Mesenchymal stem cell (in vitro differentiated cells and primary cell): Measurements from ENCODE around the gene SLC5A12.

ENCODE experiments used
- DNase-seq: peaks from one replicate; pipeline ENCODE4 v3.0.0-alpha.2; 2013
- H2AFZ ChIP-seq: one replicate; pipeline ENCODE4 v1.6.1; 2013; ENCODE audit warnings: low read depth, mild to moderate bottlenecking, control low read depth, inconsistent platforms, low read length, moderate library complexity
- H2AK5ac ChIP-seq: 2 replicates; pipeline ENCODE4 v1.6.1; 2013; ENCODE audit warnings: low read length, moderate library complexity, mild to moderate bottlenecking, inconsistent platforms; ENCODE audit not compliant: severe bottlenecking
- H2BK120ac ChIP-seq: one replicate; pipeline ENCODE4 v1.6.1; 2013; ENCODE audit warnings: low read depth, mild to moderate bottlenecking, inconsistent platforms, low read length, moderate library complexity
- H2BK12ac ChIP-seq, 2 experiments: one replicate each; pipeline ENCODE4 v1.6.1; 2013; ENCODE audit warnings: inconsistent platforms in 2 of 2, low read length in 2 of 2, mild to moderate bottlenecking in 2 of 2, moderate library complexity in 2 of 2, control low read depth in 1 of 2
- H2BK15ac ChIP-seq: one replicate; pipeline ENCODE4 v1.6.1; 2013; ENCODE audit warnings: mild to moderate bottlenecking, low read depth, inconsistent platforms; ENCODE audit not compliant: poor library complexity, severe bottlenecking
- H2BK5ac ChIP-seq: 2 replicates; pipeline ENCODE4 v1.6.1; 2013; ENCODE audit warnings: low read depth, mild to moderate bottlenecking, low read length, control low read depth, inconsistent platforms; ENCODE audit not compliant: poor library complexity, severe bottlenecking
- H3K14ac ChIP-seq, 2 experiments: one replicate each; pipeline ENCODE4 v1.6.1; 2013; ENCODE audit warnings: inconsistent platforms in 2 of 2, low read length in 2 of 2, control low read depth in 1 of 2, mild to moderate bottlenecking in 1 of 2, moderate library complexity in 1 of 2
- H3K18ac ChIP-seq, 2 experiments: one replicate each; pipeline ENCODE4 v1.6.1; 2013; ENCODE audit warnings: inconsistent platforms in 2 of 2, low read length in 2 of 2, control low read depth in 1 of 2, low read depth in 1 of 2, mild to moderate bottlenecking in 1 of 2
- H3K23ac ChIP-seq, 2 experiments: one replicate each; pipeline ENCODE4 v1.6.1; 2013; ENCODE audit warnings: inconsistent platforms in 2 of 2, low read length in 2 of 2, mild to moderate bottlenecking in 2 of 2, moderate library complexity in 2 of 2, control low read depth in 1 of 2
- H3K27ac ChIP-seq: 2 replicates; pipeline ENCODE4 v1.5.1; 2013; ENCODE audit warnings: mild to moderate bottlenecking, moderate library complexity, low read length, control low read depth, inconsistent platforms; ENCODE audit not compliant: poor library complexity, severe bottlenecking
- H3K27me3 ChIP-seq, 2 experiments: 2 replicates each; pipeline versions ENCODE4 v1.6.1 to v1.7.0; 2013; ENCODE audit warnings: low read length in 2 of 2, mild to moderate bottlenecking in 2 of 2, moderate library complexity in 2 of 2, control low read depth in 1 of 2, inconsistent platforms in 1 of 2; ENCODE audit not compliant: control insufficient read depth in 1 of 2, insufficient read depth in 1 of 2
- H3K36me3 ChIP-seq, 2 experiments: 2 replicates each; pipeline versions ENCODE4 v1.6.1 to v1.7.0; 2013; ENCODE audit warnings: low read length in 2 of 2, control low read depth in 1 of 2, inconsistent platforms in 1 of 2, low read depth in 1 of 2, mild to moderate bottlenecking in 1 of 2; ENCODE audit not compliant: insufficient read depth in 2 of 2, control insufficient read depth in 1 of 2
- H3K4ac ChIP-seq, 2 experiments: one replicate each; pipeline ENCODE4 v1.6.1; 2013; ENCODE audit warnings: inconsistent platforms in 2 of 2, low read length in 2 of 2, mild to moderate bottlenecking in 2 of 2, moderate library complexity in 2 of 2, control low read depth in 1 of 2, low read depth in 1 of 2
- H3K4me1 ChIP-seq: 2 replicates; pipeline ENCODE4 v1.6.1; 2013; ENCODE audit warnings: low read depth, low read length, control low read depth; ENCODE audit not compliant: control insufficient read depth, insufficient read depth
- H3K4me2 ChIP-seq: 2 replicates; pipeline ENCODE4 v1.6.1; 2013; ENCODE audit warnings: low read length, mild to moderate bottlenecking, inconsistent platforms; ENCODE audit not compliant: poor library complexity, severe bottlenecking
- H3K4me3 ChIP-seq, 2 experiments: 2 replicates each; pipeline versions ENCODE4 v1.5.1 to v1.7.0; 2013; ENCODE audit warnings: low read length in 2 of 2, mild to moderate bottlenecking in 2 of 2, control low read depth in 1 of 2, low read depth in 1 of 2; ENCODE audit not compliant: insufficient read depth in 1 of 2
- H3K79me1 ChIP-seq: replicated peaks from 2 replicates; pipeline ENCODE4 v1.6.1; 2013; ENCODE audit warnings: mild to moderate bottlenecking, control low read depth, low read length, inconsistent platforms; ENCODE audit not compliant: poor library complexity, severe bottlenecking
- H3K9ac ChIP-seq: 2 replicates; pipeline ENCODE4 v1.7.0; 2013; ENCODE audit warnings: mild to moderate bottlenecking, low read length, moderate library complexity
- H3K9me3 ChIP-seq: 2 replicates; pipeline ENCODE4 v1.7.0; 2013; ENCODE audit warnings: mild to moderate bottlenecking, low read length; ENCODE audit not compliant: control insufficient read depth
- H4K8ac ChIP-seq: one replicate; pipeline ENCODE4 v1.6.1; 2013; ENCODE audit warnings: inconsistent platforms, mild to moderate bottlenecking, low read length, moderate library complexity
- H4K91ac ChIP-seq: one replicate; pipeline ENCODE4 v1.6.1; 2013; ENCODE audit warnings: mild to moderate bottlenecking, low read length, inconsistent platforms
- WGBS: methylation state at CpG from one replicate; pipeline ENCODE4 v1.1.7; 2013; ENCODE audit warnings: mixed read lengths; 5-methylcytosine and 5-hydroxymethylcytosine counted together

SLC5A12 gene

DNA sequence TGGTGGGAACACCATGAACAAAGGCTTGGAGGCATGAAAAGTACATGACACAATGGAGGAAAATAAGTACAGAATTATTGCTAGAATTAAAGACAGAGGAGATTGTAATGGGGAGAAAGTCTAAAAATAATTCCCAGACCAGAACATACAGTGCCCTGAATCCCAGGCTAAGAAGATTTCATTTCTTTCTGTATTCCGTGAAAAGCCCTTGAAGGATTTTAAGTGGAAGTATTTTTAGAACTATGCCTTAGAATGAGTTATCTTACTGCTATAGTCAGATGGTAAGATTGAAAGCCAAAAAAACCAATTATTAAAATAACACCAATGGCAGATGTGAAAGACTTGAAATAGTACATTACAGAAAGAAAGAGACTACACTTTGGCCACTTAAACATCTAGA is 36.1 kb upstream of the SLC5A12 start:
- Histone ChIP-seq H2BK12ac (no peak overlapping the region), H3K9me3 (no peaks in the 10 kb centered on the region), H2BK5ac (no peak overlapping the region), H3K14ac (no peak overlapping the region), H3K27ac (no peak overlapping the region), H3K4ac (no peak overlapping the region), H3K79me1 (no peaks in the 10 kb centered on the region), H4K91ac (no peak overlapping the region), H3K4me3 (no peak overlapping the region), H3K18ac (no peak overlapping the region), H2BK120ac (no peak overlapping the region), H4K8ac (no peak overlapping the region), H3K36me3 (no peaks in the 10 kb centered on the region), H3K23ac (no peak overlapping the region), H3K9ac (no peak overlapping the region), H3K4me2 (no peak overlapping the region), H3K27me3 (no peaks in the 10 kb centered on the region), H3K4me1 (peaks cover 1% of the 10 kb centered on the region), H2AK5ac (no peak overlapping the region), H2AFZ (no peak overlapping the region), H2BK15ac (no peak overlapping the region)
- no CpG with 5 or more reads among the region's 1 CpG for WGBS
- peak; percentile 13 for DNase-seq

DNA sequence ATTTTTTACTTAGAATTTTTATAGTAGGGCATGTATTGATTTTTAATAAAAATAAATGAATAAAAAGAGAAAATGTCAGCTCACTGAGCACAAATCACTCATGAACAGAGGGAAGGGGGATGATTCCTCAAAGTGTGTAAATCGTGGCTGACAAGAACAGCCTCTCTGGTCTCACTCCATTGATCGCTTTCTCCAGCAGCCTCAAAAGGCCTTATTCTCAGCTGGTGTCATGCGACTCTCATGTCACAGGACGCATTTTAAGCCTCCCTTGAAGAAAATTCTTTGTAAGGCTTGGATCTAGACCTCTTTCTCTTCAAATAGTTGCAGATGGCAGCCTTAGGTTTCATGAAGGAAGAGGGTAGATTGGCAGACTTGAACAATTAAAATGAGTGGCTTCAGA is 33.9 kb upstream of the SLC5A12 start:
- no peaks in the 10 kb centered on the region for H3K79me1 ChIP-seq
- H3K27me3 ChIP-seq: no peaks in the 10 kb centered on the region
- H3K14ac ChIP-seq: no peak overlapping the region
- H3K18ac ChIP-seq: no peak overlapping the region
- H2AK5ac ChIP-seq: peak overlapping the region; percentile 86
- H4K8ac ChIP-seq: no peak overlapping the region
- DNase-seq: no peak
- no peak overlapping the region for H2BK120ac ChIP-seq
- peaks cover 1% of the 10 kb centered on the region for H3K4me1 ChIP-seq
- no peak overlapping the region for H2BK15ac ChIP-seq
- H4K91ac ChIP-seq: no peak overlapping the region
- no peak overlapping the region for H3K4me3 ChIP-seq
- peak overlapping the region in 1 of 2 experiments; percentile 60 for H3K4ac ChIP-seq
- no peaks in the 10 kb centered on the region for H3K9me3 ChIP-seq
- no peak overlapping the region for H3K27ac ChIP-seq
- no peak overlapping the region for H2BK12ac ChIP-seq
- no peaks in the 10 kb centered on the region for H3K36me3 ChIP-seq
- H2AFZ ChIP-seq: no peak overlapping the region
- no peak overlapping the region for H3K4me2 ChIP-seq
- H3K23ac ChIP-seq: no peak overlapping the region
- no peak overlapping the region for H2BK5ac ChIP-seq
- no peak overlapping the region for H3K9ac ChIP-seq
- 89% methylated on average over 4 of the region's 4 CpGs for WGBS

DNA sequence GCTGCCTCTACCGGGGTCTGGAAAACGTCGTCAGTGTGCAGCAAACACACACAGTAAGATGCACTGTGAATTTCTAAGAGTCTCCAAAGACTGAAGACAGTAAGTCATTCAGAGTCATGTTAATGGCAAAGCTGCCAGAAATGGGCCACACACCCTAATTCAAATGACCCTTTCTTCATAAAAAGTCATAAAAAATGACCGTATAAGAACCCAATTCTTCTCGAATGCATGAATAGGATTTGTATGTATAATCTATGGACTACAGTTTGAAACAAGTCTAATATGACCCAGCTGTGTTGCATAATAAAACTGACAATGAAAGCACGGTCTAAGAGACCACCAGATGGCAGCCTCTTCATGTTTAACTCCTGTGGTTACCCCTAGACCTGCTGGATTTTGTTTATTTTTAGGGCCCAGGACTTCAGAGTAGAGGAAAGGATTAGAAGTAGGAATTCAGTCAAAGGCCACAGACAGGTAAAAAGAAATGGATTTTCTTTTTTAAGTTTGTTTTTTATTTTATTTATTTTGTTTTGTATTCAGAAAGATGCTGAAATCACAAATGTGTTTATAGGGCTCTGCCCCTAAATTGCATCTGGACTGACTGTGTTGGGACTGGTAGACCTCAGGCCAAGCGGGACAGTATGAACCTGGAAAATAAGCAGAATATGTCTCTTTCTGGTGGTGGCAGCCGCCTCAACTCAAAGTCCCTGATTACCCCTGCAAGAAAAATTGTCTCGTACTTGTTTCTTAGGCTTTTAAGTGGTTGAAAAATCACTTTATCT is 32.1 kb upstream of the SLC5A12 start:
- H3K4me1 ChIP-seq: peaks cover 1% of the 10 kb centered on the region
- no peak overlapping the region for H3K4me2 ChIP-seq
- H2AFZ ChIP-seq: no peak overlapping the region
- H2AK5ac ChIP-seq: no peak overlapping the region
- 32% methylated on average over 5 of the region's 9 CpGs for WGBS
- no peak overlapping the region for H3K27ac ChIP-seq
- no peak overlapping the region for H3K14ac ChIP-seq
- H2BK5ac ChIP-seq: peak overlapping the region; percentile 79
- no peak overlapping the region for H3K23ac ChIP-seq
- no peak overlapping the region for H3K4me3 ChIP-seq
- DNase-seq: peak; percentile 74
- no peak overlapping the region for H4K8ac ChIP-seq
- H3K79me1 ChIP-seq: no peaks in the 10 kb centered on the region
- no peaks in the 10 kb centered on the region for H3K36me3 ChIP-seq
- no peak overlapping the region for H4K91ac ChIP-seq
- no peak overlapping the region for H2BK15ac ChIP-seq
- no peak overlapping the region for H2BK120ac ChIP-seq
- peak overlapping the region; percentile 34 to 54 for H3K18ac ChIP-seq
- H2BK12ac ChIP-seq: peak overlapping the region in 1 of 2 experiments; percentile 71
- no peak overlapping the region for H3K4ac ChIP-seq
- H3K27me3 ChIP-seq: no peaks in the 10 kb centered on the region
- peak overlapping the region; percentile 3 for H3K9ac ChIP-seq
- H3K9me3 ChIP-seq: no peaks in the 10 kb centered on the region

DNA sequence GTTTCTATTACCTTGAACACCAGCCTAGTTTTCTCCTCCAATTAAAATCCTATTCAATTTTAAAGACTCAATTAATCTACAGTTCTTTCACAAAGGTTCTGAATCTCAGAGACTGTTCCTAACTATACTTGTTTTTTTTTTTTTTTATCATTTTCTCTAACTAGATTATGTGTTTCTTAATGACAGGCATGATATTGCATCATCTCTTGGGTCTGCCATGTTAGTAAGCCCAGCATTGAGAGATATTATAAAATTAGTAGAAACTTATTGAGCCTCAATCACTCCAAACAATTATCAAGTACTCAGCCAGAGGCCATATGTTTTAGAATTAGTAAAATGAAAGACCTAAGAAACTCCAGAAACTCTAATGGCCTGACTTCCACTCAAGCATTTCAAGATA is 28.1 kb upstream of the SLC5A12 start:
- Histone ChIP-seq H3K27me3 (no peaks in the 10 kb centered on the region), H3K9me3 (no peaks in the 10 kb centered on the region), H2BK5ac (no peak overlapping the region), H3K18ac (no peak overlapping the region), H2BK15ac (no peak overlapping the region), H3K23ac (no peak overlapping the region), H3K4me3 (no peak overlapping the region), H3K4me2 (no peak overlapping the region), H2BK12ac (no peak overlapping the region), H3K79me1 (no peaks in the 10 kb centered on the region), H4K8ac (no peak overlapping the region), H4K91ac (no peak overlapping the region), H3K9ac (no peak overlapping the region), H2AFZ (no peak overlapping the region), H3K27ac (no peak overlapping the region), H2AK5ac (no peak overlapping the region), H3K14ac (no peak overlapping the region), H3K36me3 (no peaks in the 10 kb centered on the region), H3K4me1 (no peaks in the 10 kb centered on the region), H3K4ac (no peak overlapping the region), H2BK120ac (no peak overlapping the region)
- DNase-seq: no peak
